ENCODE data around the gene CKS1B. TPM values are rescaled to one million over a fixed set of nuclear protein-coding genes. Genes with fewer than 3 reads are reported as not detected.

Gene CKS1B
- total and polyA plus RNA-seq, 9 of the 15 experiments (the other 6 are each of a cell fraction or from before 2014, with no cell fraction given): 215 to 1,103 (median 460) TPM

DNA sequence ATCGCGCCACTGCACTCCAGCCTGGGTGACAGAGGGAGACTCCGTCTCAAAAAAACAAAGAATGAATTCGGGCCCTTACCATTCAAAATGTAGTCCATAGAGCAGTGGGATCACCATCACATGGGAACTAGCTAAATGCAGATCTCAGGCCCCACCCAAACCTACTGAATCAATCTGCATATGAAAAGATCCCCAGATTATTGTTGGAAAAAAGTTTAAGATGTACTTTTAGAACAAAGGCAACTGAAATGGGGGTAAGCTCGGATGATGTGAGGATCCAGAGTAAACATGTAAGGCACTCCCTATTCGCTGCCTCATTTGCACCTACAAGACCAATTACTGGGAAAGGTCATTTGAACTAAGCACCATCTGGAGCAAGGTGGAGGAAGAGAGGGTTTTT lies 7.9 kb downstream of the CKS1B start:
- H4K20me1 ChIP-seq (replicated peaks; ENCODE audit: control insufficient read depth, insufficient read depth, low read length): no peaks in the 10 kb centered on the region
- intact Hi-C loops (cut with micrococcal nuclease) (no loop called here), in situ Hi-C loops (cut with MboI) (no loop called here)
- H3K9ac ChIP-seq (ENCODE audit: insufficient read depth in 1 of 2, low read depth in 2 of 2, low read length in 2 of 2): peak overlapping the region; percentile 1 to 75; a peak in 2 of 4 replicates
- WGBS (ENCODE audit: insufficient coverage, low coverage, missing lambda C conversion rate): 38% methylated on average over 4 of the region's 6 CpGs
- DNase-seq (ENCODE audit: extremely low read depth in 1 of 4, low spot score in 3 of 4): peak in 1 of 4 experiments; percentile 45
- peak overlapping the region; percentile 60 for H3K4me3 ChIP-seq
- ChIA-PET POLR2A (interaction anchor here (0.6 to 4.7 kb wide), 6 partner anchors 10 to 813 kb away, joined by 3 to 80 read pairs (median 7); partner anchors contain the start of genes CKS1B, DPM3, LENEP and SHC1), CTCF (ENCODE audit: low intra/inter-chr PET ratio) (interaction anchor here (1.0 kb wide), 1 partner anchor 17 kb away, joined by 3 read pairs; no protein-coding TSS in a partner anchor)
- no peaks in the 10 kb centered on the region for H3K9me1 ChIP-seq (ENCODE audit: control insufficient read depth, insufficient read depth, low read length)
- no peak for ATAC-seq
- H3K36me3 ChIP-seq (ENCODE audit: control insufficient read depth, insufficient read depth, low read length): peaks cover 44% of the 10 kb centered on the region
- peaks cover 73% of the 10 kb centered on the region for H3K79me2 ChIP-seq (ENCODE audit: control insufficient read depth, insufficient read depth, low read length)
- no peaks in the 10 kb centered on the region for H3K9me3 ChIP-seq (replicated peaks; ENCODE audit: control insufficient read depth, insufficient read depth, low read depth, low read length)
- no peak for TF ChIP-seq TOE1 (IDR thresholded peaks at IDR 0.05; ENCODE audit: borderline replicate concordance)
- no peak for TF ChIP-seq TOE1 (CRISPR knock-in tag; IDR thresholded peaks at IDR 0.05; ENCODE audit: borderline replicate concordance, low read depth)
- TF ChIP-seq ARNT (IDR thresholded peaks at IDR 0.05): no peak
- peak; percentile 40; the same call in 1 of the 2 replicates for TF ChIP-seq ILF3 (IDR thresholded peaks at IDR 0.05; ENCODE audit: borderline replicate concordance)
- TF ChIP-seq TAF15 (IDR thresholded peaks at IDR 0.05; ENCODE audit: low read depth, low read length): no peak
- TF ChIP-seq, protein P1, sequence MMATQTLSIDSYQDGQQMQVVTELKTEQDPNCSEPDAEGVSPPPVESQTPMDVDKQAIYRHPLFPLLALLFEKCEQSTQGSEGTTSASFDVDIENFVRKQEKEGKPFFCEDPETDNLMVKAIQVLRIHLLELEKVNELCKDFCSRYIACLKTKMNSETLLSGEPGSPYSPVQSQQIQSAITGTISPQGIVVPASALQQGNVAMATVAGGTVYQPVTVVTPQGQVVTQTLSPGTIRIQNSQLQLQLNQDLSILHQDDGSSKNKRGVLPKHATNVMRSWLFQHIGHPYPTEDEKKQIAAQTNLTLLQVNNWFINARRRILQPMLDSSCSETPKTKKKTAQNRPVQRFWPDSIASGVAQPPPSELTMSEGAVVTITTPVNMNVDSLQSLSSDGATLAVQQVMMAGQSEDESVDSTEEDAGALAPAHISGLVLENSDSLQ (IDR thresholded peaks at IDR 0.05): no peak
- no peak for TF ChIP-seq RBM15 (IDR thresholded peaks at IDR 0.05; ENCODE audit: insufficient read depth, low read length)
- H3K27ac ChIP-seq (ENCODE audit: extremely low read depth, low read depth, low read length): peak overlapping the region; percentile 85
- H3K27me3 ChIP-seq (ENCODE audit: control insufficient read depth in 2 of 2, insufficient read depth in 2 of 2, low read length in 2 of 2): no peaks in the 10 kb centered on the region
- BruUV-seq (replicated peaks): TSS peak; percentile 98
- peaks cover 10 to 26% of the 10 kb centered on the region in 2 experiments for H3K4me1 ChIP-seq (replicated peaks in 1 of 2; ENCODE audit: control insufficient read depth in 2 of 2, insufficient read depth in 2 of 2, low read length in 2 of 2)
- H3K4me2 ChIP-seq (ENCODE audit: insufficient read depth, low read length): peak overlapping the region; percentile 77
- H2AFZ ChIP-seq (ENCODE audit: low read depth, low read length): peak overlapping the region; percentile 88
- FAIRE-seq: no peak
